Fibroblast of lung (primary cell): ENCODE data around the gene EYS.
"Not testable (repeated sequence)": the region's sequence is repeated elsewhere in the genome, so short reads cannot be mapped to it uniquely, and the experiment has no call there.

Experiments used
- EZH2 ChIP-seq: IDR thresholded peaks from 2 replicates; pipeline ENCODE4 v1.5.1; 2012; ENCODE audit warnings: low read length, control low read depth, mild to moderate bottlenecking; ENCODE audit errors: missing control alignments
- TF ChIP-seq, protein P1 (sequence below), 2 donors: IDR thresholded peaks in 1 of 2; conservative IDR thresholded peaks in 1 of 2; 1 replicate in 1 of 2; 2 replicates in 1 of 2; pipeline ENCODE4 v1.5.1; 2011 to 2012; ENCODE audit warnings: low read length in 2 of 2, control low read depth in 1 of 2, inconsistent platforms in 1 of 2, low read depth in 1 of 2, mild to moderate bottlenecking in 1 of 2

DNA sequence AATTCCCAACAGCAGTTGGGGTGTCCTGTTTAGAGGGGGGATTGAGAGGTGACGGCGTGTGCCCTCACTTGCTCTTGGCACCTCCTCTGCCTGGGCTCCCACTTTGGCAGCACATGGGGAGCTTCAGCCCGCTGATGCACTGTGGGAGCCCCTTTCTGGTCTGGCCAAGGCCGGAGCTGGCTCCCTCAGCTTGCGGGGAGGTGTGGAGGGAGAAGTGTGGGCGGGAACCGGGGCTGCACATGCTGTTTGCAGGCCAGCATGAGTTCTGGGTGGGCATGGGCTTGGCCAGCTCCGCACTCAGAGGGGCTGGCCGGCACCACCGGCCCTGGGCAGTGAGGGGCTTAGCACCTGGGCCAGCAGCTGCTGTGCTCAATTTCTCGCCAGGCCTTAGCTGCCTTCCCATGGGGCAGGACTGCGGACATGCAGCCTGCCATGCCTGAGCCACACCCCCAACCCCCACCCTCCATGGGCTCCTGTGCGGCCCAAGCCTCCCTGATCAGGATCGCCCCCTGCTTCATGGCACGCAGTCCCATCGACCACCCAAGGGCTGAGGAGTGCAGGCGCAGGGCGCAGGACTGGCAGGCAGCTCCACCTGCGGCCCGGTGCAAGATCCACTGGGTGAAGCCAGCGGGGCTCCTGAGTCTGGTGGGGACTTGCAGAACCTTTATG is 1675.9 kb downstream of the EYS start:
- TF ChIP-seq, protein P1, sequence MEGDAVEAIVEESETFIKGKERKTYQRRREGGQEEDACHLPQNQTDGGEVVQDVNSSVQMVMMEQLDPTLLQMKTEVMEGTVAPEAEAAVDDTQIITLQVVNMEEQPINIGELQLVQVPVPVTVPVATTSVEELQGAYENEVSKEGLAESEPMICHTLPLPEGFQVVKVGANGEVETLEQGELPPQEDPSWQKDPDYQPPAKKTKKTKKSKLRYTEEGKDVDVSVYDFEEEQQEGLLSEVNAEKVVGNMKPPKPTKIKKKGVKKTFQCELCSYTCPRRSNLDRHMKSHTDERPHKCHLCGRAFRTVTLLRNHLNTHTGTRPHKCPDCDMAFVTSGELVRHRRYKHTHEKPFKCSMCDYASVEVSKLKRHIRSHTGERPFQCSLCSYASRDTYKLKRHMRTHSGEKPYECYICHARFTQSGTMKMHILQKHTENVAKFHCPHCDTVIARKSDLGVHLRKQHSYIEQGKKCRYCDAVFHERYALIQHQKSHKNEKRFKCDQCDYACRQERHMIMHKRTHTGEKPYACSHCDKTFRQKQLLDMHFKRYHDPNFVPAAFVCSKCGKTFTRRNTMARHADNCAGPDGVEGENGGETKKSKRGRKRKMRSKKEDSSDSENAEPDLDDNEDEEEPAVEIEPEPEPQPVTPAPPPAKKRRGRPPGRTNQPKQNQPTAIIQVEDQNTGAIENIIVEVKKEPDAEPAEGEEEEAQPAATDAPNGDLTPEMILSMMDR (conservative IDR thresholded peaks at IDR 0.05 in 1 of 2, IDR thresholded peaks at IDR 0.05 in 1 of 2; ENCODE audit: low read depth in 1 of 2, low read length in 2 of 2) = not testable (repeated sequence)
- not testable (repeated sequence) for TF ChIP-seq EZH2
